ENCODE data around the gene PFN3. TPM values are rescaled to one million over a fixed set of nuclear protein-coding genes. Genes with fewer than 3 reads are reported as not detected.
"Not testable (repeated sequence)": the region's sequence is repeated elsewhere in the genome, so short reads cannot be mapped to it uniquely, and the experiment has no call there.

Gene PFN3
- total RNA-seq, 2 donors from 2014 or later = not detected

GRCh38 chr5:177367981-177368868 is 32.2 kb downstream of the PFN3 start:
- Mint-ChIP-seq H3K4me3 (no peak overlapping the region), H3K4me1 (peaks cover 48% of the 10 kb centered on the region), H3K27me3 (no peaks in the 10 kb centered on the region), H3K36me3 (ENCODE audit: low read depth) (peaks cover 9% of the 10 kb centered on the region), H3K27ac (peak overlapping the region; percentile 95)
- DNase-seq (no peak), ATAC-seq (no peak)
- H3K9me3 ChIP-seq (ENCODE audit: control insufficient read depth, low read length, poor library complexity, severe bottlenecking) = no peaks in the 10 kb centered on the region

- H3K36me3 Mint-ChIP-seq (ENCODE audit: low read depth) = peaks cover 9% of the 10 kb centered on the region
- no peak overlapping the region for H3K27ac Mint-ChIP-seq
- peaks cover 46% of the 10 kb centered on the region for H3K4me1 Mint-ChIP-seq
- ATAC-seq (no peak), DNase-seq (no peak)
- H3K9me3 ChIP-seq (ENCODE audit: control insufficient read depth, low read length, poor library complexity, severe bottlenecking) = no peaks in the 10 kb centered on the region
- no peak overlapping the region for H3K4me3 Mint-ChIP-seq
- no peaks in the 10 kb centered on the region for H3K27me3 Mint-ChIP-seq
Observed at GRCh38 chr5:177367323-177367848, 33.1 kb downstream of the PFN3 start.

DNA sequence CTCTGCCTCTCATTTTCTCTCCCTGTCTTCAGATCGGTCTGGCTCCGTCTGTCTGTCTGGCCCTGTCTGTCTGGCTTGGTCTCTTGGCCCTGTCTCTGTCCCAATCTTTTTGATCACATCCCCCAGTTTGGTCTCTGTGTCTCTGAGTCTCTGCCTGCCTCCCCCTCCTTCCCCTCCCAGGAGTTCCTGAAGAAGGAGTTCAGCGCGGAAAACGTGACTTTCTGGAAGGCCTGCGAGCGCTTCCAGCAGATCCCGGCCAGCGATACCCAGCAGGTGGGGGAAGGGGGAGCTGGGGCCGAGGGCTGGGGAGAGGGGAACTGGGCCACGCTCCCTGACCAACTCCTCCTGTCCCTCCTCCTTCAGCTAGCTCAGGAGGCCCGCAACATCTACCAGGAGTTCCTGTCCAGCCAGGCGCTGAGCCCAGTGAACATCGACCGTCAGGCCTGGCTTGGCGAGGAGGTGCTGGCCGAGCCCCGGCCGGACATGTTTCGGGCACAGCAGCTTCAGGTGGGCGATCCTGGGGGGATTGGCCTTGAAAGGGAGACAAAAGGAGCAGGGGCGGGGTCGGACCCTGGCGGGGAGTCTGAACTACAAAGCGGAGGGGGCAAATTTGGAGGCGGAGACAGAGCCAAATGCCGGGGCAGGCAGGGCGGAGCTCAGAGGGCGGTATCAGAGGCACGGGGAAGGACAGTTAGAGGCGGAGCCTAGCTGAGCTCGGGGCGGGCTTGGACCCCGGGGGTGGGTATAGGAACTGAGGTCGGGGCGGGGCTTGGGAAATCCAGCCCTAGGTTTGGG is 33.7 kb downstream of the PFN3 start:
- Mint-ChIP-seq H3K27ac (no peak overlapping the region), H3K4me3 (peak overlapping the region; percentile 55), H3K36me3 (ENCODE audit: low read depth) (peaks cover 9% of the 10 kb centered on the region), H3K27me3 (no peaks in the 10 kb centered on the region), H3K4me1 (peaks cover 47% of the 10 kb centered on the region)
- DNase-seq (no peak), ATAC-seq (no peak)
- H3K9me3 ChIP-seq (ENCODE audit: control insufficient read depth, low read length, poor library complexity, severe bottlenecking) = no peaks in the 10 kb centered on the region

DNA sequence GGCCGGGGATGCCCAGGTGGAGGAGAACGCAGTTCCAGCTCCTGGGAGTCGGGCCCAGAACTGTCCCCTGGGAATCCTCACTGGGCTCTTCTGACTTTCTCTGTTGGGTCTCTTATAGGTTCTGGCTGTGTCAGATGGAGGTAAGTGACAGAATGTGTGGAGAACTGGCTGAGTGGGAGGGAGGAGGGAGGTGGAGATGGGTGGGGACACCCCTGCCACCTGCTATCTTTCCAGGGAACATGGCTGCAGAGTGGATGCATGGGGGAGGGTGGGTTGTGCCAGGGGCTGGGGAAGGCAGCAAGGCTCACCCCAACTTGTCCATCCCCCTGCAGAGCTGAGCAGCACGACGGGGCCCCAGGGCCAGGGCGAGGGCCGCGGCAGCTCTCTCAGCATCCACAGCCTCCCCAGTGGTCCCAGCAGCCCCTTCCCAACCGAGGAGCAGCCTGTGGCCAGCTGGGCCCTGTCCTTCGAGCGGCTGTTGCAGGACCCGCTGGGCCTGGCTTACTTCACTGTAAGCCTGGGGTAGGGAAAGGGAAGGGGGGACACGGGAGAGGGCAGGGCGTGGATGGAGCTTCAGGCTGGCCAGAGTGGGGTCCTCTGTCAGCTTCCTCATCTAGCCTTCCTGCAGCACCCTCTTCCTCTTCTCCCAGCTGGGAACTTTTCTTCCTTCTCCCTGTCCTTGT is 34.5 kb downstream of the PFN3 start:
- H3K27ac Mint-ChIP-seq = no peak overlapping the region

GRCh38 chr5:177364159-177364962 is 36.1 kb downstream of the PFN3 start:
- H3K4me1 Mint-ChIP-seq = peaks cover 51% of the 10 kb centered on the region
- DNase-seq = no peak
- H3K4me3 Mint-ChIP-seq = peak overlapping the region; percentile 91
- no peaks in the 10 kb centered on the region for H3K9me3 ChIP-seq (ENCODE audit: control insufficient read depth, low read length, poor library complexity, severe bottlenecking)
- H3K27ac Mint-ChIP-seq = peak overlapping the region; percentile 92
- ATAC-seq = no peak
- H3K36me3 Mint-ChIP-seq (ENCODE audit: low read depth) = peaks cover 9% of the 10 kb centered on the region
- H3K27me3 Mint-ChIP-seq = no peaks in the 10 kb centered on the region

More for the DNA sequence above, 34.5 kb downstream of the PFN3 start:
- H3K9me3 ChIP-seq (ENCODE audit: control insufficient read depth, low read length, poor library complexity, severe bottlenecking) = no peaks in the 10 kb centered on the region
- Mint-ChIP-seq H3K36me3 (ENCODE audit: low read depth) (peaks cover 9% of the 10 kb centered on the region), H3K4me3 (peak overlapping the region; percentile 55), H3K4me1 (peaks cover 45% of the 10 kb centered on the region), H3K27me3 (no peaks in the 10 kb centered on the region)
- DNase-seq (no peak), ATAC-seq (no peak)

DNA sequence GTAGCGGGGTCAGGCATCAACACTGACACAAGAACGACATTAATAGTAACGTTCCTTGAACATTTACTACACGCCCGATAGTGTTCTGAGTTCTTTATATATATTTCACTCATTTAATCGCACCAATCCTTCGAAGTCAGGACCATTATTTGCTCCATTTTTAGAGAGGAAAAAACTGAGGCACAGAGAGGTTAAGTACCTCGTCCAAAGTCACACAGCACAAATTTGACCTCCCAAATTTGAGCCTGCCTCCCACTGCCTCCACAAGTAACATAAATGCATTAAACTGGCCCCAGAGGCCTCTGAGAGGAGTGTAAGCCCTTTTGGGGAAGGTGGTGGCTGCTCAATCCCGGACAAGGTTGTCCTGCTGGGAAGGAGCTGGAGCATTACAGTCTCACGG is 36.9 kb downstream of the PFN3 start:
- no peaks in the 10 kb centered on the region for H3K9me3 ChIP-seq (ENCODE audit: control insufficient read depth, low read length, poor library complexity, severe bottlenecking)
- Mint-ChIP-seq H3K36me3 (ENCODE audit: low read depth) (peaks cover 8% of the 10 kb centered on the region), H3K27me3 (no peaks in the 10 kb centered on the region), H3K27ac (peak overlapping the region; percentile 92), H3K4me1 (peaks cover 50% of the 10 kb centered on the region), H3K4me3 (peak overlapping the region; percentile 91)
- DNase-seq (no peak), ATAC-seq (no peak)

GRCh38 chr5:177362610-177363507 is 37.6 kb downstream of the PFN3 start:
- DNase-seq (peak; percentile 54 to 80 (median 77)), ATAC-seq (peak; percentile 78)
- peaks cover 46% of the 10 kb centered on the region for H3K4me1 Mint-ChIP-seq
- no peaks in the 10 kb centered on the region for H3K9me3 ChIP-seq (ENCODE audit: control insufficient read depth, low read length, poor library complexity, severe bottlenecking)
- H3K36me3 Mint-ChIP-seq (ENCODE audit: low read depth) = peaks cover 4% of the 10 kb centered on the region
- H3K27me3 Mint-ChIP-seq = no peaks in the 10 kb centered on the region
- H3K4me3 Mint-ChIP-seq = peak overlapping the region; percentile 91
- H3K27ac Mint-ChIP-seq = peak overlapping the region; percentile 92

DNA sequence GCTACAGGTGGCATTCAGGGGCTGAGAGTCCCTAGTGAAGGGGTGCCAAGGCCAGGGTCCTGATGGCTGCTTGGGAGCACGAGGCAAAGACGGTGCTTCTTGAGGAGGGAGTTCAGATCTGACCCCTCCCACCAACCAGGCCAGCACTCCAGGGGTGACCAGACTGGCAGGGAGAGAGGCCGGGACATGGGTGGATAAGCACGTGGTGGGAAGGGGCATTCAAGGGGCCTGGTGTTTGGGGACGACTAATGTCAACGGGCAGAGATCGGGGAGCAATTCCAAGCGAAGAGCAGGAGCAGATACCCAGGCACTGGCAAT is 38.2 kb downstream of the PFN3 start:
- ATAC-seq (no peak), DNase-seq (no peak)
- peaks cover 8% of the 10 kb centered on the region for H3K36me3 Mint-ChIP-seq (ENCODE audit: low read depth)
- H3K4me3 Mint-ChIP-seq = peak overlapping the region; percentile 91
- H3K9me3 ChIP-seq (ENCODE audit: control insufficient read depth, low read length, poor library complexity, severe bottlenecking) = no peaks in the 10 kb centered on the region
- peaks cover 52% of the 10 kb centered on the region for H3K4me1 Mint-ChIP-seq
- peak overlapping the region; percentile 92 for H3K27ac Mint-ChIP-seq
- H3K27me3 Mint-ChIP-seq = no peaks in the 10 kb centered on the region

GRCh38 chr5:177361418-177362291 is 38.8 kb downstream of the PFN3 start:
- peaks cover 8% of the 10 kb centered on the region for H3K36me3 Mint-ChIP-seq (ENCODE audit: low read depth)
- peak overlapping the region; percentile 91 for H3K4me3 Mint-ChIP-seq
- H3K27me3 Mint-ChIP-seq = no peaks in the 10 kb centered on the region
- ATAC-seq (peak; percentile 16), DNase-seq (no peak)
- H3K4me1 Mint-ChIP-seq = peaks cover 58% of the 10 kb centered on the region
- peak overlapping the region; percentile 92 for H3K27ac Mint-ChIP-seq
- no peaks in the 10 kb centered on the region for H3K9me3 ChIP-seq (ENCODE audit: control insufficient read depth, low read length, poor library complexity, severe bottlenecking)

DNA sequence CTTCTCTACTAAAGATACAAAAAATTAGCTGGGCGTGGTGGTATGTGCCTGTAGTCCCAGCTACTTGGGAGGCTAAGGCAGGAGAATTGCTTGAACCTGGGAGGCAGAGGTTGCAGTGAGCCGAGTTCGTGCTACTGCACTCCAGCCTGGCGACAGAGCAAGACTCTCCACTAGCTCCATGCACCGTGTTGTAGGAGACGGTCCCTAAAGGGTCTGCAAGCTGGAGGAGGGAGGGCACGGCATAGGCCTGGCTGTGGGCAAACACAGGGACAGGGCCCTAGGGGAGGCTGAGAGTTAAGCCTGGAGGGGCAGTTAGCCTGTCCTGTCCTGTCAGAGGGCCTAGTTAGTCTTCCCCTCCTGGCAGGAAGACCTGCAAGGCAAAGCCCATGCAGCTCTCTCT is 39.7 kb downstream of the PFN3 start:
- ATAC-seq; H3K9me3 ChIP-seq (ENCODE audit: control insufficient read depth, low read length, poor library complexity, severe bottlenecking); DNase-seq; H3K27ac Mint-ChIP-seq; H3K36me3 Mint-ChIP-seq (ENCODE audit: low read depth); H3K27me3 Mint-ChIP-seq: not testable (repeated sequence)
- H3K4me1 Mint-ChIP-seq = peaks cover 56% of the 10 kb centered on the region
- H3K4me3 Mint-ChIP-seq = peak overlapping the region; percentile 96

DNA sequence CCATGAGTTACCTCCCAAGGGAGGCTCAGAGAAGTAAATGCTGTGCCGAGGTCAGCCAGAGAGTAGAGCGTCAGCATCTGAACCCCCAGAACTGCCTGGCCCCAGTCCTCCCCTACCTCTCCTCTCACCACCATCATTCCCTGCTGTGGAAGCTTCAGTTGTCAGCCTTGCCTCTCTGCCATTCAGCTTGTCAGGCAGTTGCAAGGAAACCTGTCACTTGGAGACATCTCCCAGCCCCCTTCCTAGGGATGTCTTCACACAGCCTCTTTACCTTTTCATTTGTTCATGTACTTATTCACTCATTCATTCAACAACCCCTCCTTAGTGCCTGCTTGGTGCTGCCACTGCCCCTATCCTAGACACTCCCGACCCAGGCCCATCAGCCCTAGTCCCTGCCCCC is 40.6 kb downstream of the PFN3 start:
- Mint-ChIP-seq H3K36me3 (ENCODE audit: low read depth) (peaks cover 8% of the 10 kb centered on the region), H3K4me1 (peaks cover 58% of the 10 kb centered on the region), H3K27ac (peak overlapping the region; percentile 95), H3K27me3 (no peaks in the 10 kb centered on the region), H3K4me3 (peak overlapping the region; percentile 96)
- ATAC-seq (no peak), DNase-seq (no peak)
- H3K9me3 ChIP-seq (ENCODE audit: control insufficient read depth, low read length, poor library complexity, severe bottlenecking) = no peaks in the 10 kb centered on the region
